HEK293 (cell line): Measurements from ENCODE around the gene TBC1D19.

Experiments
- CTCF ChIA-PET: fragments of 350-600 bp; formaldehyde crosslinking; extraction: SDS; loops from one replicate; lab custom pipeline; 2021; ENCODE audit warnings: antibody characterized with exemption; lab: Yijun Ruan, JAX
- POLR2A ChIA-PET: fragments of 300-600 bp; formaldehyde crosslinking; extraction: SDS; loops from one replicate; lab custom pipeline; 2020; ENCODE audit warnings: antibody characterized with exemption, inconsistent platforms; lab: Yijun Ruan, JAX
- H3K27ac ChIP-seq: fragments of 200-500 bp; sonication (Bioruptor generic); 2 replicates; pipeline ENCODE4 v1.5.1; 2014; ENCODE audit warnings: low read depth, low read length, control low read depth, inconsistent platforms; ENCODE audit errors: extremely low read depth
- H3K36me3 ChIP-seq, 2 experiments: fragments of 200-500 bp in 1 of 2; sonication (Bioruptor generic) in 1 of 2; 1 replicate in 1 of 2; 2 replicates in 1 of 2; pipeline ENCODE4 v1.5.1; 2014 to 2017; ENCODE audit warnings: inconsistent platforms in 2 of 2, low read length in 2 of 2; ENCODE audit not compliant: control insufficient read depth in 2 of 2, insufficient read depth in 1 of 2
- H3K4me1 ChIP-seq: fragments of 200-500 bp; sonication (Bioruptor generic); 2 replicates; pipeline ENCODE4 v1.5.1; 2014; ENCODE audit warnings: mild to moderate bottlenecking, low read length, inconsistent platforms; ENCODE audit not compliant: control insufficient read depth, insufficient read depth
- H3K4me3 ChIP-seq: 2 replicates; pipeline ENCODE4 v1.5.1; 2011; ENCODE audit warnings: low read depth, mild to moderate bottlenecking, control low read depth, low read length, moderate library complexity
- H3K9me3 ChIP-seq: fragments of 200-500 bp; sonication (Bioruptor generic); 2 replicates; pipeline ENCODE4 v1.5.1; 2014; ENCODE audit warnings: low read depth, low read length, inconsistent platforms; ENCODE audit not compliant: control insufficient read depth, insufficient read depth
- AEBP2 ChIP-seq: fragments of 450-650 bp; formaldehyde crosslinking; IDR thresholded peaks from 2 replicates; pipeline ENCODE4 v1.5.1; 2016; ENCODE audit warnings: missing biosample characterization, missing genetic modification characterization, borderline replicate concordance
- ELK4 ChIP-seq: IDR thresholded peaks from 2 replicates; pipeline ENCODE4 v1.6.1; 2011; ENCODE audit warnings: mild to moderate bottlenecking, low read depth, low read length, borderline replicate concordance
- GFI1B ChIP-seq: fragments of 450-650 bp; formaldehyde crosslinking; IDR thresholded peaks from 2 replicates; pipeline ENCODE4 v1.5.1; 2016; ENCODE audit warnings: missing biosample characterization, missing genetic modification characterization
- KLF17 ChIP-seq: fragments of 450-650 bp; formaldehyde crosslinking; IDR thresholded peaks from 2 replicates; pipeline ENCODE4 v1.5.1; 2016; ENCODE audit warnings: missing biosample characterization, missing genetic modification characterization
- TSHZ1 ChIP-seq: fragments of 450-650 bp; formaldehyde crosslinking; IDR thresholded peaks from 2 replicates; pipeline ENCODE4 v1.5.1; 2016; ENCODE audit warnings: missing biosample characterization, missing genetic modification characterization, borderline replicate concordance
- ZBTB1 ChIP-seq: fragments of 450-650 bp; formaldehyde crosslinking; IDR thresholded peaks from 2 replicates; pipeline ENCODE4 v1.5.1; 2016; ENCODE audit warnings: missing biosample characterization, missing genetic modification characterization
- ZFP41 ChIP-seq: fragments of 450-650 bp; formaldehyde crosslinking; IDR thresholded peaks from 2 replicates; pipeline ENCODE4 v1.5.1; 2016; ENCODE audit warnings: missing biosample characterization, missing genetic modification characterization, borderline replicate concordance
- ZFP69B ChIP-seq: fragments of 450-650 bp; formaldehyde crosslinking; IDR thresholded peaks from 2 replicates; pipeline ENCODE4 v1.5.1; 2016; ENCODE audit warnings: missing biosample characterization, missing genetic modification characterization
- ZNF169 ChIP-seq: fragments of 450-650 bp; formaldehyde crosslinking; IDR thresholded peaks from 2 replicates; pipeline ENCODE4 v1.5.1; 2016; ENCODE audit warnings: missing biosample characterization, missing genetic modification characterization
- ZNF214 ChIP-seq: fragments of 450-650 bp; formaldehyde crosslinking; IDR thresholded peaks from 2 replicates; pipeline ENCODE4 v1.5.1; 2017; ENCODE audit warnings: missing biosample characterization, mild to moderate bottlenecking, missing genetic modification characterization, borderline replicate concordance
- ZNF311 ChIP-seq: fragments of 450-650 bp; formaldehyde crosslinking; IDR thresholded peaks from 2 replicates; pipeline ENCODE4 v1.5.1; 2017; ENCODE audit warnings: missing biosample characterization, missing genetic modification characterization, borderline replicate concordance
- ZNF366 ChIP-seq: fragments of 450-650 bp; formaldehyde crosslinking; conservative IDR thresholded peaks from 2 replicates; pipeline ENCODE4 v1.5.1; 2016; ENCODE audit warnings: missing biosample characterization, missing genetic modification characterization
- ZNF521 ChIP-seq: fragments of 450-650 bp; formaldehyde crosslinking; IDR thresholded peaks from 2 replicates; pipeline ENCODE4 v1.5.1; 2017; ENCODE audit warnings: missing biosample characterization, mild to moderate bottlenecking, missing genetic modification characterization
- ZNF580 ChIP-seq: fragments of 450-650 bp; formaldehyde crosslinking; IDR thresholded peaks from 2 replicates; pipeline ENCODE4 v1.5.1; 2016; ENCODE audit warnings: missing biosample characterization, missing genetic modification characterization
- ZSCAN23 ChIP-seq: fragments of 450-650 bp; formaldehyde crosslinking; IDR thresholded peaks from 2 replicates; pipeline ENCODE4 v1.5.1; 2016; ENCODE audit warnings: missing biosample characterization, missing genetic modification characterization
- TF ChIP-seq, protein P1 (sequence below): fragments of 450-650 bp; formaldehyde crosslinking; IDR thresholded peaks from 2 replicates; pipeline ENCODE4 v1.5.1; 2017; ENCODE audit warnings: missing biosample characterization, missing genetic modification characterization
- TF ChIP-seq, protein P2 (sequence below): fragments of 450-650 bp; formaldehyde crosslinking; IDR thresholded peaks from 2 replicates; pipeline ENCODE4 v1.5.1; 2016; ENCODE audit warnings: missing biosample characterization, missing genetic modification characterization

TBC1D19 gene

GRCh38 chr4:26648260-26648659, 64.4 kb downstream of the TBC1D19 start (continued):
- no peak for TF ChIP-seq AEBP2 (tag by site-specific recombination)
- TF ChIP-seq ZSCAN23 (tag by site-specific recombination), result no peak

DNA sequence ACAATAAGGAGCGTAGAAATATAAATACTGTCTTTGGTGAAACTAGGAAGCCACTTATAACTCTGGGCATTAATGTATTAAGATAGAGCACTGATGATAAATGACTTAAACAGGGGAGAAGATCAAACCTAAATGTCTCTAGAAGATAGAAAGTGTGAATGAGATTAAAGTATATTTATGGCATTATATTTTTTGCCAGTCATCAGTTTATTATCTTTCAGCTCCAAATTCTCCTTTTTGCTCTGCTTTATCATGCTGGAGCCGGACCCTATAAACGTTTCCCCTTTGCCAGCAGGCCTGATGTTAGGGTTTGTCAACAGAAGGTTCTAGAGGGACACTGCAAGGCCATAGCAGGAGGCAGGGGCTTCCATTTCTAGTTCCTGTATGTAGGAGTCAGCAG, 76.4 kb downstream of the TBC1D19 start:
- Histone ChIP-seq H3K4me3 (no peak overlapping the region), H3K4me1 (0 out of 2 replicates have a peak, but pooled peaks cover 2% of the 10 kb centered on the region), H3K9me3 (no peaks in the 10 kb centered on the region), H3K36me3 (peaks cover 0 to 7% of the 10 kb centered on the region in 2 experiments; a peak in 1 of 3 replicates), H3K27ac (no peak overlapping the region)
- CTCF ChIA-PET, result no interaction called here
- POLR2A ChIA-PET, result no interaction called here
- TF ChIP-seq ZNF521 (tag by site-specific recombination) (no peak), ELK4 (no peak), ZFP69B (tag by site-specific recombination) (no peak), ZNF580 (tag by site-specific recombination) (no peak), TSHZ1 (no peak), ZNF169 (no peak), KLF17 (tag by site-specific recombination) (no peak), AEBP2 (tag by site-specific recombination) (no peak), ZBTB1 (no peak), GFI1B (tag by site-specific recombination) (no peak), ZNF214 (tag by site-specific recombination) (no peak), ZFP41 (tag by site-specific recombination) (no peak), ZNF366 (tag by site-specific recombination) (no peak), ZNF311 (tag by site-specific recombination) (no peak)
- TF ChIP-seq, protein P1, sequence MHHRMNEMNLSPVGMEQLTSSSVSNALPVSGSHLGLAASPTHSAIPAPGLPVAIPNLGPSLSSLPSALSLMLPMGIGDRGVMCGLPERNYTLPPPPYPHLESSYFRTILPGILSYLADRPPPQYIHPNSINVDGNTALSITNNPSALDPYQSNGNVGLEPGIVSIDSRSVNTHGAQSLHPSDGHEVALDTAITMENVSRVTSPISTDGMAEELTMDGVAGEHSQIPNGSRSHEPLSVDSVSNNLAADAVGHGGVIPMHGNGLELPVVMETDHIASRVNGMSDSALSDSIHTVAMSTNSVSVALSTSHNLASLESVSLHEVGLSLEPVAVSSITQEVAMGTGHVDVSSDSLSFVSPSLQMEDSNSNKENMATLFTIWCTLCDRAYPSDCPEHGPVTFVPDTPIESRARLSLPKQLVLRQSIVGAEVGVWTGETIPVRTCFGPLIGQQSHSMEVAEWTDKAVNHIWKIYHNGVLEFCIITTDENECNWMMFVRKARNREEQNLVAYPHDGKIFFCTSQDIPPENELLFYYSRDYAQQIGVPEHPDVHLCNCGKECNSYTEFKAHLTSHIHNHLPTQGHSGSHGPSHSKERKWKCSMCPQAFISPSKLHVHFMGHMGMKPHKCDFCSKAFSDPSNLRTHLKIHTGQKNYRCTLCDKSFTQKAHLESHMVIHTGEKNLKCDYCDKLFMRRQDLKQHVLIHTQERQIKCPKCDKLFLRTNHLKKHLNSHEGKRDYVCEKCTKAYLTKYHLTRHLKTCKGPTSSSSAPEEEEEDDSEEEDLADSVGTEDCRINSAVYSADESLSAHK (tag by site-specific recombination), result no peak
- TF ChIP-seq, protein P2, sequence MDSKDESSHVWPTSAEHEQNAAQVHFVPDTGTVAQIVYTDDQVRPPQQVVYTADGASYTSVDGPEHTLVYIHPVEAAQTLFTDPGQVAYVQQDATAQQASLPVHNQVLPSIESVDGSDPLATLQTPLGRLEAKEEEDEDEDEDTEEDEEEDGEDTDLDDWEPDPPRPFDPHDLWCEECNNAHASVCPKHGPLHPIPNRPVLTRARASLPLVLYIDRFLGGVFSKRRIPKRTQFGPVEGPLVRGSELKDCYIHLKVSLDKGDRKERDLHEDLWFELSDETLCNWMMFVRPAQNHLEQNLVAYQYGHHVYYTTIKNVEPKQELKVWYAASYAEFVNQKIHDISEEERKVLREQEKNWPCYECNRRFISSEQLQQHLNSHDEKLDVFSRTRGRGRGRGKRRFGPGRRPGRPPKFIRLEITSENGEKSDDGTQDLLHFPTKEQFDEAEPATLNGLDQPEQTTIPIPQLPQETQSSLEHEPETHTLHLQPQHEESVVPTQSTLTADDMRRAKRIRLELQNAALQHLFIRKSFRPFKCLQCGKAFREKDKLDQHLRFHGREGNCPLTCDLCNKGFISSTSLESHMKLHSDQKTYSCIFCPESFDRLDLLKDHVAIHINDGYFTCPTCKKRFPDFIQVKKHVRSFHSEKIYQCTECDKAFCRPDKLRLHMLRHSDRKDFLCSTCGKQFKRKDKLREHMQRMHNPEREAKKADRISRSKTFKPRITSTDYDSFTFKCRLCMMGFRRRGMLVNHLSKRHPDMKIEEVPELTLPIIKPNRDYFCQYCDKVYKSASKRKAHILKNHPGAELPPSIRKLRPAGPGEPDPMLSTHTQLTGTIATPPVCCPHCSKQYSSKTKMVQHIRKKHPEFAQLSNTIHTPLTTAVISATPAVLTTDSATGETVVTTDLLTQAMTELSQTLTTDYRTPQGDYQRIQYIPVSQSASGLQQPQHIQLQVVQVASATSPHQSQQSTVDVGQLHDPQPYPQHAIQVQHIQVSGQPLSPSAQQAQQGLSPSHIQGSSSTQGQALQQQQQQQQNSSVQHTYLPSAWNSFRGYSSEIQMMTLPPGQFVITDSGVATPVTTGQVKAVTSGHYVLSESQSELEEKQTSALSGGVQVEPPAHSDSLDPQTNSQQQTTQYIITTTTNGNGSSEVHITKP (tag by site-specific recombination), result no peak
